ENCODE data around the gene DCAF6.

DCAF6 gene

DNA sequence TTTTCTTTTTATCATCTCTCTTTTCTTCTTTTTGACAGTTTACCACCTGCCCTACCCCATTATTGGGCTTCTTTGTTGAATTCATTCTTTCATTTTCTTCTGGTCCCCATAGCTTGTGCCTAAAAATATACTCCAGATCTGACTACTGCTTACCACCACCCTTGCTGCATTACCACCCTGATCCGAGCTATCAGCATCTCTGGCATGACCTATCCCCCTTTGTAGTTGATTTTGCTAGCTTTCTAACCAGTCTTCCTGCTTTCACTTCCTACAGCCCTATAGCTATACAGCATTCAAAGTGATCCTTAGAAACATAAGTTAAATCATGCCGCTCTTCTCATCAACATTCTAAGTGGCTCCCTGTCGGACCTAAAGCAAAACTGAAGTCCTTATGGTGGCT is 59.8 kb downstream of the DCAF6 start:
- TF ChIP-seq CTBP1 (IDR thresholded peaks at IDR 0.05; ENCODE audit: borderline replicate concordance) (no peak), L3MBTL2 (conservative IDR thresholded peaks at IDR 0.05) (no peak), ARNT (IDR thresholded peaks at IDR 0.05) (no peak), LEF1 (IDR thresholded peaks at IDR 0.05; ENCODE audit: borderline replicate concordance) (no peak), SP1 (IDR thresholded peaks at IDR 0.05) (no peak), BHLHE40 (IDR thresholded peaks at IDR 0.05; ENCODE audit: borderline replicate concordance) (no peak), HDGF (IDR thresholded peaks at IDR 0.05; ENCODE audit: borderline replicate concordance) (no peak), FOXM1 (IDR thresholded peaks at IDR 0.05; ENCODE audit: borderline replicate concordance) (no peak), FOXK2 (IDR thresholded peaks at IDR 0.05) (no peak), ELF4 (IDR thresholded peaks at IDR 0.05) (no peak), SUZ12 (IDR thresholded peaks at IDR 0.05) (no peak), NFRKB (IDR thresholded peaks at IDR 0.05) (no peak)
- CTCF ChIA-PET = no interaction called here
- DNase-seq (ENCODE audit: extremely low spot score) = no peak
- POLR2A ChIA-PET = no interaction called here

DNA sequence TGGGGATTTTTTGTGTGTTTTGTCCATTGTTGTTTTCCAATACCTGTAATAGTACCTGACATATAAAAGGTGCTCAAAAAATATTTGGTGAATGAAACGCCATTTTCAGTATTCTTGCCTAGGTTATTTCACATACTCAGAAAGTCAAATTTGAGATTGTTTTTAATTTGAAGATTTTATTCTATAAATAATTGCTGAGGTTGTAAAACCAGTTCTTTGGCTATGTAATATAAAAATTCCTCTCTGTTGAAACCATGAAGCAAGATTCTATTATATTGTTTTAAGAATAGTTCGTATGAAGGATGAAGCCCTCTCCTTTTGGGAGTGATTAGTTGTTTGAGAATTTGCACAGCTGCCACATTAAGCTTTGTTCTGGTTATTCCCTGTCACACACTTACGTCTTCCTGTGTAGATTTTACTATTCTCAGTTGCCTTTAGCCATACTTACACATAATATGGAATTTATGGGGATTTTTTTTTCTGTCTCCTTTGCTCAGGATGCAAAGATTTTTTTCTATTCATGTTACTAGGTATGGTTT is 60.6 kb downstream of the DCAF6 start:
- ChIA-PET CTCF (no interaction called here), POLR2A (no interaction called here)
- no peak for DNase-seq (ENCODE audit: extremely low spot score)
- TF ChIP-seq CTBP1 (IDR thresholded peaks at IDR 0.05; ENCODE audit: borderline replicate concordance) (no peak), SUZ12 (IDR thresholded peaks at IDR 0.05) (no peak), L3MBTL2 (conservative IDR thresholded peaks at IDR 0.05) (no peak), FOXM1 (IDR thresholded peaks at IDR 0.05; ENCODE audit: borderline replicate concordance) (no peak), ARNT (IDR thresholded peaks at IDR 0.05) (no peak), ELF4 (IDR thresholded peaks at IDR 0.05) (no peak), HDGF (IDR thresholded peaks at IDR 0.05; ENCODE audit: borderline replicate concordance) (no peak), FOXK2 (IDR thresholded peaks at IDR 0.05) (no peak), NFRKB (IDR thresholded peaks at IDR 0.05) (no peak), TARDBP (IDR thresholded peaks at IDR 0.05) (no peak), BHLHE40 (IDR thresholded peaks at IDR 0.05; ENCODE audit: borderline replicate concordance) (no peak), FOXA1 (IDR thresholded peaks at IDR 0.05) (no peak)
- TF ChIP-seq, protein P1, sequence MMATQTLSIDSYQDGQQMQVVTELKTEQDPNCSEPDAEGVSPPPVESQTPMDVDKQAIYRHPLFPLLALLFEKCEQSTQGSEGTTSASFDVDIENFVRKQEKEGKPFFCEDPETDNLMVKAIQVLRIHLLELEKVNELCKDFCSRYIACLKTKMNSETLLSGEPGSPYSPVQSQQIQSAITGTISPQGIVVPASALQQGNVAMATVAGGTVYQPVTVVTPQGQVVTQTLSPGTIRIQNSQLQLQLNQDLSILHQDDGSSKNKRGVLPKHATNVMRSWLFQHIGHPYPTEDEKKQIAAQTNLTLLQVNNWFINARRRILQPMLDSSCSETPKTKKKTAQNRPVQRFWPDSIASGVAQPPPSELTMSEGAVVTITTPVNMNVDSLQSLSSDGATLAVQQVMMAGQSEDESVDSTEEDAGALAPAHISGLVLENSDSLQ (IDR thresholded peaks at IDR 0.05) = no peak

DNA sequence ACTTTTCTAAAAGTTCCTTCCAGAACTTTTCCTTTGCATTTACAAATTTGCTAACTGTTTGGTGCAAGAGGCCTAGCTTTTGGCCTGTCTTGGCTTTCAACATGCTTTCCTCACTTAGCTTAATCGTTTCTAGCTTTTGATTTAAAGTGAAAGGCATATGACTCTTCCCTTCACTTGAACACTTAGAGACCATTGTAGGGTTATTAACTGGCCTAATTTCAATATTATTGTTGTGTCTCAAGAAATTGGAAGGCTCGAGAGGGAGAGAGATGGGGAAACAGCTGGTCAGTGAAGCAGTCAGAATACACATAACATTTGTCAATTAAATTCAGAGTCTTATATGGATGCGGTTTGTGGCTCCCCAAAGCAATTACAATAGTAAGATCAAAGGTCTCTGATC is 63.4 kb downstream of the DCAF6 start:
- POLR2A ChIA-PET = interaction anchor here (0.9 kb wide), 1 partner anchor 10 kb away, joined by 3 read pairs; no protein-coding TSS in a partner anchor
- TF ChIP-seq SP1 (IDR thresholded peaks at IDR 0.05) = no peak
- TF ChIP-seq HDGF (IDR thresholded peaks at IDR 0.05; ENCODE audit: borderline replicate concordance) = no peak
- TF ChIP-seq L3MBTL2 (conservative IDR thresholded peaks at IDR 0.05) = no peak
- TF ChIP-seq ELF4 (IDR thresholded peaks at IDR 0.05) = no peak
- TF ChIP-seq FOXM1 (IDR thresholded peaks at IDR 0.05; ENCODE audit: borderline replicate concordance) = no peak
- TF ChIP-seq SUZ12 (IDR thresholded peaks at IDR 0.05) = no peak
- TF ChIP-seq TARDBP (IDR thresholded peaks at IDR 0.05) = no peak
- TF ChIP-seq, protein P1 (IDR thresholded peaks at IDR 0.05) = no peak
- no peak for TF ChIP-seq LEF1 (IDR thresholded peaks at IDR 0.05; ENCODE audit: borderline replicate concordance)
- no peak for TF ChIP-seq CTBP1 (IDR thresholded peaks at IDR 0.05; ENCODE audit: borderline replicate concordance)
- TF ChIP-seq ARNT (IDR thresholded peaks at IDR 0.05) = no peak
- TF ChIP-seq NFRKB (IDR thresholded peaks at IDR 0.05) = no peak
- TF ChIP-seq ZNF384 (IDR thresholded peaks at IDR 0.05) = no peak
- TF ChIP-seq FOXK2 (IDR thresholded peaks at IDR 0.05) = no peak
- TF ChIP-seq BHLHE40 (IDR thresholded peaks at IDR 0.05; ENCODE audit: borderline replicate concordance) = no peak
- no peak for TF ChIP-seq FOXA1 (IDR thresholded peaks at IDR 0.05)
- DNase-seq (ENCODE audit: extremely low spot score) = no peak
- CTCF ChIA-PET = no interaction called here

DNA sequence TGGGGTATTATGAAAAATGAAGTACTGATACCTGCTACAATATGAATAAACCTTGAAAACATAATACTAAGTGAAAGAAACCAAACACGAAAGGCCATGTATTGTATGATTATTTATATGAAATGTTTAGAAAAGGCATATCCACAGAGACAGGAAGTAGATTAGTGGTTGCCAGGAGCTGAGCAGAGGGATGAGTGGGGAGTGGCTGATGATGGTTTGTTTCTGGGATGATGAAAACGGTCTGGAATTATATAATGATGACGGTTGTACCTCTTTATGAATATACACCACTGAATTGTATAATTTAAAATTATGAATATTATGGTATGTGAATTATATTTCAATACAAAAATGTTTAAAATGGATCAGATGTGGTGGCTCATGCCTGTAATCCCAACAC is 64.2 kb downstream of the DCAF6 start:
- CTCF ChIA-PET = no interaction called here

DNA sequence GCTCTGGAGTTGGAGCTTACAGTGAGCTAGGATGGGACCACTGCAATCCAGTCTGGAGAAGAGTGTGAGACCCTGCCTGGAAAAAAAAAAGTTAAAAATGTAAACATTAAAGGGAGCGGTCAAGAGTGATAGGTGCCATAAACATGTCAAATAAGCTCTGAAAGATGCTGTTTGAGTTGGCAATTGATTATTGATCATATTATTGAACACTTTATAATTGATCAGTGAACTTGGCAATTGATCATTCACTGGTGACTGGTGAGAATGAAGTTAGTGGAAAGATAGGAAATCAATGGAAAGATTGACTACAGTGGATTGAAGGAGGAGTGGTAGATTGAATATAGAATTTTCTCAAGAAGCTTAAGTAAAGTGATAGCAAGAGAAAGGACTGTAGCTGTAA is 64.7 kb downstream of the DCAF6 start:
- TF ChIP-seq SP1 (IDR thresholded peaks at IDR 0.05) (no peak), L3MBTL2 (conservative IDR thresholded peaks at IDR 0.05) (no peak)
- no peak for DNase-seq (ENCODE audit: extremely low spot score)
- CTCF ChIA-PET = no interaction called here
- POLR2A ChIA-PET = no interaction called here

More for the DNA sequence above, 64.2 kb downstream of the DCAF6 start:
- POLR2A ChIA-PET = no interaction called here
- no peak for DNase-seq (ENCODE audit: extremely low spot score)
- TF ChIP-seq HDGF (IDR thresholded peaks at IDR 0.05; ENCODE audit: borderline replicate concordance) (no peak), ELF4 (IDR thresholded peaks at IDR 0.05) (no peak), ARNT (IDR thresholded peaks at IDR 0.05) (no peak), BHLHE40 (IDR thresholded peaks at IDR 0.05; ENCODE audit: borderline replicate concordance) (no peak), FOXA1 (IDR thresholded peaks at IDR 0.05) (no peak), FOXK2 (IDR thresholded peaks at IDR 0.05) (no peak), TARDBP (IDR thresholded peaks at IDR 0.05) (no peak), L3MBTL2 (conservative IDR thresholded peaks at IDR 0.05) (no peak), FOXM1 (IDR thresholded peaks at IDR 0.05; ENCODE audit: borderline replicate concordance) (no peak), NFRKB (IDR thresholded peaks at IDR 0.05) (no peak), ZNF384 (IDR thresholded peaks at IDR 0.05) (no peak), SUZ12 (IDR thresholded peaks at IDR 0.05) (no peak), SP1 (IDR thresholded peaks at IDR 0.05) (no peak), LEF1 (IDR thresholded peaks at IDR 0.05; ENCODE audit: borderline replicate concordance) (no peak), CTBP1 (IDR thresholded peaks at IDR 0.05; ENCODE audit: borderline replicate concordance) (no peak)
- TF ChIP-seq, protein P1 (IDR thresholded peaks at IDR 0.05) = no peak

DNA sequence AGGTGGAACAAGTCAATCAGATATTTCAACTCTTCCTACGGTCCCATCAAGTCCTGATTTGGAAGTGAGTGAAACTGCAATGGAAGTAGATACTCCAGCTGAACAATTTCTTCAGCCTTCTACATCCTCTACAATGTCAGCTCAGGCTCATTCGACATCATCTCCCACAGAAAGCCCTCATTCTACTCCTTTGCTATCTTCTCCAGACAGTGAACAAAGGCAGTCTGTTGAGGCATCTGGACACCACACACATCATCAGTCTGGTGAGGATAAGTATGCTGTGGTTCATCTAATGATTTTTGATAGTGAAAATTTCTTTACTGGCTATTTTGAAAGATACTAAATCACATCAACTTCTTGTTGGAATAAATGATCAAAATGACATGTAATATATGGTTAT is 68.0 kb downstream of the DCAF6 start:
- no peak for TF ChIP-seq FOXA1 (IDR thresholded peaks at IDR 0.05)
- no peak for TF ChIP-seq SUZ12 (IDR thresholded peaks at IDR 0.05)
- TF ChIP-seq NFRKB (IDR thresholded peaks at IDR 0.05) = no peak
- TF ChIP-seq BHLHE40 (IDR thresholded peaks at IDR 0.05; ENCODE audit: borderline replicate concordance) = no peak
- TF ChIP-seq, protein P1 (IDR thresholded peaks at IDR 0.05) = no peak
- TF ChIP-seq LEF1 (IDR thresholded peaks at IDR 0.05; ENCODE audit: borderline replicate concordance) = no peak
- TF ChIP-seq ARNT (IDR thresholded peaks at IDR 0.05) = no peak
- no peak for TF ChIP-seq HDGF (IDR thresholded peaks at IDR 0.05; ENCODE audit: borderline replicate concordance)
- POLR2A ChIA-PET = no interaction called here
- CTCF ChIA-PET = no interaction called here
- no peak for DNase-seq (ENCODE audit: extremely low spot score)

Data from HEK293T (cell line).